Esophagus (tissue), 2 donors: ENCODE measurements around the gene BROX. TPM values are rescaled to one million over a fixed set of nuclear protein-coding genes. Genes with fewer than 3 reads are reported as not detected.

ENCODE experiments used
- H3K27ac ChIP-seq, 2 donors: one replicate each; pipeline ENCODE4 v1.5.1; 2013; ENCODE audit warnings: low read depth in 2 of 2, mild to moderate bottlenecking in 2 of 2, inconsistent platforms in 1 of 2, low read length in 1 of 2, moderate library complexity in 1 of 2
- H3K27me3 ChIP-seq, 2 donors: one replicate each; pipeline ENCODE4 v1.6.1; 2013; ENCODE audit warnings: low read length in 2 of 2, control low read depth in 1 of 2, mild to moderate bottlenecking in 1 of 2; ENCODE audit not compliant: insufficient read depth in 2 of 2, control insufficient read depth in 1 of 2
- H3K36me3 ChIP-seq, 2 donors: one replicate each; pipeline ENCODE4 v1.6.1; 2013; ENCODE audit warnings: low read length in 1 of 2; ENCODE audit not compliant: control insufficient read depth in 2 of 2, insufficient read depth in 2 of 2
- H3K4me1 ChIP-seq, 2 donors: one replicate each; pipeline ENCODE4 v1.6.1; 2013; ENCODE audit warnings: low read length in 1 of 2; ENCODE audit not compliant: control insufficient read depth in 2 of 2, insufficient read depth in 2 of 2
- H3K4me3 ChIP-seq, 2 donors: one replicate each; pipeline ENCODE4 v1.5.1; 2013; ENCODE audit warnings: low read length in 2 of 2, mild to moderate bottlenecking in 2 of 2, low read depth in 1 of 2, moderate library complexity in 1 of 2
- H3K9me3 ChIP-seq, 2 donors: one replicate each; pipeline ENCODE4 v1.6.1; 2013; ENCODE audit warnings: mild to moderate bottlenecking in 2 of 2, low read depth in 1 of 2, low read length in 1 of 2, moderate library complexity in 1 of 2; ENCODE audit not compliant: control insufficient read depth in 2 of 2, insufficient read depth in 1 of 2
- WGBS, 2 donors: extraction: QIAGEN DNeasy Blood & Tissue Kit; methylation state at CpG; one replicate each; pipeline ENCODE4 v1.1.7; 2013; 5-methylcytosine and 5-hydroxymethylcytosine counted together
- polyA plus RNA-seq, 2 donors: library from polyadenylated mRNA; stranded (reverse); fragments of 200-250 nt; gene quantifications; one replicate each; pipeline ENCODE4 v1.2.3, GENCODE V29; 2013
- donor health status: healthy with polysubstance abuse.
- donor health status: Bipolar disorder and iron deficiency.

The BROX gene
- polyA plus RNA-seq, 2 donors = 14.3 to 22.8 TPM

GRCh38 chr1:222716393-222716792, 4.0 kb downstream of the BROX start:
- no peaks in the 10 kb centered on the region for H3K4me1 ChIP-seq
- WGBS, 2 donors = 93 to 98% methylated on average over 2 of the region's 2 CpGs
- no peak overlapping the region for H3K27ac ChIP-seq
- no peaks in the 10 kb centered on the region for H3K9me3 ChIP-seq
- peaks cover 0 to 3% of the 10 kb centered on the region in 2 donors for H3K36me3 ChIP-seq
- H3K4me3 ChIP-seq = no peak overlapping the region
- no peaks in the 10 kb centered on the region for H3K27me3 ChIP-seq

GRCh38 chr1:222728746-222729145, 16.4 kb downstream of the BROX start:
- Histone ChIP-seq H3K27ac (no peak overlapping the region), H3K4me1 (no peaks in the 10 kb centered on the region), H3K27me3 (no peaks in the 10 kb centered on the region), H3K36me3 (peaks cover 7 to 11% of the 10 kb centered on the region in 2 donors), H3K4me3 (no peak overlapping the region), H3K9me3 (no peaks in the 10 kb centered on the region)
- WGBS, 2 donors = 84 to 85% methylated on average over 1 of the region's 1 CpG

GRCh38 chr1:222730866-222731265, 18.5 kb downstream of the BROX start:
- H3K4me3 ChIP-seq = no peak overlapping the region
- H3K4me1 ChIP-seq = no peaks in the 10 kb centered on the region
- 88 to 92% methylated on average over 1 of the region's 1 CpG for WGBS, 2 donors
- no peaks in the 10 kb centered on the region for H3K27me3 ChIP-seq
- no peaks in the 10 kb centered on the region for H3K9me3 ChIP-seq
- H3K36me3 ChIP-seq = peaks cover 3 to 9% of the 10 kb centered on the region in 2 donors
- no peak overlapping the region for H3K27ac ChIP-seq

- Histone ChIP-seq H3K9me3 (no peaks in the 10 kb centered on the region), H3K27ac (no peak overlapping the region), H3K4me3 (no peak overlapping the region), H3K4me1 (no peaks in the 10 kb centered on the region), H3K27me3 (no peaks in the 10 kb centered on the region), H3K36me3 (peaks cover 3% of the 10 kb centered on the region in 2 donors)
- 80 to 88% methylated on average over 3 of the region's 3 CpGs for WGBS, 2 donors
Observed at GRCh38 chr1:222732216-222733159, 20.1 kb downstream of the BROX start.

- H3K4me1 ChIP-seq = no peaks in the 10 kb centered on the region
- no peaks in the 10 kb centered on the region for H3K9me3 ChIP-seq
- H3K4me3 ChIP-seq = no peak overlapping the region
- peaks cover 3% of the 10 kb centered on the region in 2 donors for H3K36me3 ChIP-seq
- no peaks in the 10 kb centered on the region for H3K27me3 ChIP-seq
- no peak overlapping the region for H3K27ac ChIP-seq
- 75 to 88% methylated on average over 1 of the region's 1 CpG for WGBS, 2 donors
Observed at GRCh38 chr1:222734740-222735139, 22.4 kb downstream of the BROX start.

GRCh38 chr1:222736470-222736869, 24.1 kb downstream of the BROX start:
- WGBS, 2 donors = 55 to 64% methylated on average over 5 of the region's 5 CpGs
- H3K9me3 ChIP-seq = no peaks in the 10 kb centered on the region
- no peaks in the 10 kb centered on the region for H3K36me3 ChIP-seq
- no peaks in the 10 kb centered on the region for H3K27me3 ChIP-seq
- no peaks in the 10 kb centered on the region for H3K4me1 ChIP-seq
- H3K4me3 ChIP-seq = no peak overlapping the region
- peak overlapping the region in 1 of 2 donors; percentile 13 for H3K27ac ChIP-seq

GRCh38 chr1:222736972-222737371, 24.6 kb downstream of the BROX start, which contains the start of gene FAM177B:
TSS of gene FAM177B (plus strand) at chr1:222737202. CDS start at chr1:222746546, 9,344 bp downstream.
- Histone ChIP-seq H3K36me3 (no peaks in the 10 kb centered on the region), H3K27me3 (no peaks in the 10 kb centered on the region), H3K4me1 (no peaks in the 10 kb centered on the region), H3K9me3 (no peaks in the 10 kb centered on the region), H3K4me3 (no peak within 1 kb of the TSS), H3K27ac (peak within 1 kb of the TSS in 1 of 2 donors; percentile 13)
- WGBS, 2 donors = 34 to 36% methylated on average over 1 of the region's 1 CpG

- Histone ChIP-seq H3K27me3 (no peaks in the 10 kb centered on the region), H3K9me3 (no peaks in the 10 kb centered on the region), H3K27ac (no peak overlapping the region), H3K4me1 (no peaks in the 10 kb centered on the region), H3K4me3 (no peak overlapping the region), H3K36me3 (no peaks in the 10 kb centered on the region)
- 63 to 73% methylated on average over 2 of the region's 2 CpGs for WGBS, 2 donors
Observed at GRCh38 chr1:222739465-222739864, 27.1 kb downstream of the BROX start.

- H3K27ac ChIP-seq = no peak overlapping the region
- H3K4me3 ChIP-seq = no peak overlapping the region
- H3K36me3 ChIP-seq = no peaks in the 10 kb centered on the region
- H3K27me3 ChIP-seq = no peaks in the 10 kb centered on the region
- WGBS, 2 donors = 66 to 86% methylated on average over 1 of the region's 1 CpG
- H3K9me3 ChIP-seq = no peaks in the 10 kb centered on the region
- H3K4me1 ChIP-seq = no peaks in the 10 kb centered on the region
Observed at GRCh38 chr1:222739929-222740328, 27.6 kb downstream of the BROX start.
